Measurements from ENCODE around the gene COX10.

DNA sequence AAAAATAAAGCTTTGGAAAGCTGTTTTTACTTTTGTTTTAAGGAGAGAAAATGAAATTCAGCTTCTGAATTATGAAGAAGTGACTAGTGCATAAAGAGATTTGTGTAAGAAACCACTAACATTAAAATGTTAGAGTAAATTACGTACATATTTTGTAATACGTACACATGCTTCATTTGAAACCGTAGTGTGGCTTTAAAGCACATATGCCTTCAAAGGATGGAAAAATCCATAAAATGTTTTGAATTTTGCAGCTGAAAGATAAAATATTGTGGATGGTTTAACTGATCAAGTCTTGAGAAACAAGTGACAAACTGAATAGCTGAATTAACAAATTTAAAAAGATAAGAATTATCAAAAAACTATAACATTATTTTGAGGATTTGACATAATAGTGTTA is 35.4 kb downstream of the COX10 start:
- TF ChIP-seq, protein P1, sequence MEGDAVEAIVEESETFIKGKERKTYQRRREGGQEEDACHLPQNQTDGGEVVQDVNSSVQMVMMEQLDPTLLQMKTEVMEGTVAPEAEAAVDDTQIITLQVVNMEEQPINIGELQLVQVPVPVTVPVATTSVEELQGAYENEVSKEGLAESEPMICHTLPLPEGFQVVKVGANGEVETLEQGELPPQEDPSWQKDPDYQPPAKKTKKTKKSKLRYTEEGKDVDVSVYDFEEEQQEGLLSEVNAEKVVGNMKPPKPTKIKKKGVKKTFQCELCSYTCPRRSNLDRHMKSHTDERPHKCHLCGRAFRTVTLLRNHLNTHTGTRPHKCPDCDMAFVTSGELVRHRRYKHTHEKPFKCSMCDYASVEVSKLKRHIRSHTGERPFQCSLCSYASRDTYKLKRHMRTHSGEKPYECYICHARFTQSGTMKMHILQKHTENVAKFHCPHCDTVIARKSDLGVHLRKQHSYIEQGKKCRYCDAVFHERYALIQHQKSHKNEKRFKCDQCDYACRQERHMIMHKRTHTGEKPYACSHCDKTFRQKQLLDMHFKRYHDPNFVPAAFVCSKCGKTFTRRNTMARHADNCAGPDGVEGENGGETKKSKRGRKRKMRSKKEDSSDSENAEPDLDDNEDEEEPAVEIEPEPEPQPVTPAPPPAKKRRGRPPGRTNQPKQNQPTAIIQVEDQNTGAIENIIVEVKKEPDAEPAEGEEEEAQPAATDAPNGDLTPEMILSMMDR (IDR thresholded peaks at IDR 0.05) = no peak
- no peak for TF ChIP-seq POLR2AphosphoS5 (IDR thresholded peaks at IDR 0.05; ENCODE audit: low read depth, low read length)
